ENCODE data around the gene SOX21. TPM values are rescaled to one million over a fixed set of nuclear protein-coding genes. Genes with fewer than 3 reads are reported as not detected.

SOX21 gene
- total and polyA plus RNA-seq, 10 of the 15 experiments (the other 5 are each of a cell fraction or from before 2014, with no cell fraction given): not detected

- no peak for DNase-seq (ENCODE audit: low read depth, low spot score)
- no peaks in the 10 kb centered on the region for H3K27me3 ChIP-seq (replicated peaks in 1 of 2; ENCODE audit: control insufficient read depth in 2 of 2, insufficient read depth in 2 of 2, low read length in 1 of 2)
- no peaks in the 10 kb centered on the region for H3K4me1 ChIP-seq (ENCODE audit: control insufficient read depth, insufficient read depth, low read length)
- WGBS (ENCODE audit: insufficient coverage, insufficient replicate concordance, low lambda C conversion rate, missing lambda C conversion rate): 62% methylated on average over 5 of the region's 5 CpGs
- no TSS peak for BruUV-seq (replicated peaks)
- FAIRE-seq: no peak
- H3K27ac ChIP-seq (ENCODE audit: control insufficient read depth, insufficient read depth): no peak overlapping the region
- RAD21 ChIA-PET (ENCODE audit: unreplicated experiment): no interaction called here
- CTCF ChIA-PET: interaction anchor here (1.7 to 4.3 kb wide), 2 partner anchors 8 to 10 kb away, joined by 4 to 15 read pairs; no protein-coding TSS in a partner anchor
- no peak overlapping the region for H2AFZ ChIP-seq (ENCODE audit: control insufficient read depth, low read depth, low read length)
- no peaks in the 10 kb centered on the region for H4K20me1 ChIP-seq (ENCODE audit: control insufficient read depth, insufficient read depth)
- no peaks in the 10 kb centered on the region for H3K36me3 ChIP-seq (ENCODE audit: control insufficient read depth in 2 of 2, insufficient read depth in 2 of 2, low read length in 1 of 2)
- H3K4me3 ChIP-seq: no peak overlapping the region
- in situ Hi-C loops (cut with MboI): no loop called here
- SMC1A ChIA-PET (ENCODE audit: uncharacterized antibody, unreplicated experiment): no interaction called here
- intact Hi-C loops (cut with micrococcal nuclease; ENCODE audit: unreplicated experiment): no loop called here
- H3K79me2 ChIP-seq (ENCODE audit: control insufficient read depth, insufficient read depth, low read length): no peaks in the 10 kb centered on the region
- TF ChIP-seq SIX5 (IDR thresholded peaks at IDR 0.05; ENCODE audit: low read depth, low read length, severe bottlenecking) (no peak), TCF3 (IDR thresholded peaks at IDR 0.05; ENCODE audit: borderline replicate concordance, insufficient read depth, low read depth, low read length) (no peak), SREBF1 (IDR thresholded peaks at IDR 0.05; ENCODE audit: low read length) (no peak), HDAC6 (IDR thresholded peaks at IDR 0.05; ENCODE audit: unreplicated experiment) (no peak), EED (IDR thresholded peaks at IDR 0.05; ENCODE audit: low read depth) (no peak)
- POLR2A ChIA-PET: no interaction called here
- H3K9me3 ChIP-seq (replicated peaks; ENCODE audit: control insufficient read depth, insufficient read depth, low read length): no peaks in the 10 kb centered on the region
- H3K4me2 ChIP-seq (ENCODE audit: control insufficient read depth, insufficient read depth): no peak overlapping the region
- H3K9ac ChIP-seq (ENCODE audit: control insufficient read depth, insufficient read depth, low read length): no peak overlapping the region
- ATAC-seq: no peak
Observed at GRCh38 chr13:94683409-94683808, 28.9 kb downstream of the SOX21 start.

DNA sequence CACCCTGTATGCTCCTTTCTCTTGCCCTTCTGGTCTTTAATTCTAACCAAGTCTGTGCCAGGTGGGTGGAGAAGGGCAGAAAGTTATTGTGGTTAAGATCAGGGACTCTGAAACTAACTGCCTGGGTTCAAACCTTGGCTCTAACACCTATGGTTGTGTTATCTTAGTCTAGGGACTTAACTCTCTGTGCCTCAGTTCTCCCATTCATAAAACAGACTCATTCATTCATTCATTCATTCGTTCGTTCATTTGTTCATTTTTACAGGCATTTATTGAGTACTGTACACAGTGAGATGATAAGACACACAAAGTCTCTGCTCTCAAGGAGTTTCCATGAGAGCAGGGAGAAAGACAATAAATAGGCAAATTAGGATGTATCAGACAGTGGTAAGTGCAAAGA, 30.1 kb downstream of the SOX21 start:
- no peaks in the 10 kb centered on the region for H3K36me3 ChIP-seq (ENCODE audit: control insufficient read depth in 2 of 2, insufficient read depth in 2 of 2, low read length in 1 of 2)
- ChIA-PET SMC1A (ENCODE audit: uncharacterized antibody, unreplicated experiment) (no interaction called here), CTCF (interaction anchor here (1.7 kb wide), 1 partner anchor 9 kb away, joined by 4 read pairs; no protein-coding TSS in a partner anchor), RAD21 (ENCODE audit: unreplicated experiment) (no interaction called here), POLR2A (no interaction called here)
- 6% methylated on average over 2 of the region's 2 CpGs for WGBS (ENCODE audit: insufficient coverage, insufficient replicate concordance, low lambda C conversion rate, missing lambda C conversion rate)
- no peak overlapping the region for H3K9ac ChIP-seq (ENCODE audit: control insufficient read depth, insufficient read depth, low read length)
- BruUV-seq (replicated peaks): no TSS peak
- FAIRE-seq: no peak
- no peaks in the 10 kb centered on the region for H3K9me3 ChIP-seq (replicated peaks; ENCODE audit: control insufficient read depth, insufficient read depth, low read length)
- in situ Hi-C loops (cut with MboI): no loop called here
- intact Hi-C loops (cut with micrococcal nuclease; ENCODE audit: unreplicated experiment): no loop called here
- no peak overlapping the region for H3K4me3 ChIP-seq
- no peak overlapping the region for H3K4me2 ChIP-seq (ENCODE audit: control insufficient read depth, insufficient read depth)
- TF ChIP-seq ZNF622 (IDR thresholded peaks at IDR 0.05): no peak
- TF ChIP-seq LARP7 (IDR thresholded peaks at IDR 0.05): no peak
- TF ChIP-seq ZNF24 (IDR thresholded peaks at IDR 0.05): peak; percentile 70; the same call in 1 of the 2 replicates
- no peak for TF ChIP-seq FOS (IDR thresholded peaks at IDR 0.05; ENCODE audit: borderline replicate concordance, extremely low read depth, insufficient read length)
- TF ChIP-seq NFIC (IDR thresholded peaks at IDR 0.05; ENCODE audit: low read depth, low read length): no peak
- no peaks in the 10 kb centered on the region for H3K79me2 ChIP-seq (ENCODE audit: control insufficient read depth, insufficient read depth, low read length)
- no peaks in the 10 kb centered on the region for H4K20me1 ChIP-seq (ENCODE audit: control insufficient read depth, insufficient read depth)
- no peak for DNase-seq (ENCODE audit: low read depth, low spot score)
- H3K4me1 ChIP-seq (ENCODE audit: control insufficient read depth, insufficient read depth, low read length): no peaks in the 10 kb centered on the region
- ATAC-seq: no peak
- H3K27ac ChIP-seq (ENCODE audit: control insufficient read depth, insufficient read depth): no peak overlapping the region
- no peaks in the 10 kb centered on the region for H3K27me3 ChIP-seq (replicated peaks in 1 of 2; ENCODE audit: control insufficient read depth in 2 of 2, insufficient read depth in 2 of 2, low read length in 1 of 2)
- no peak overlapping the region for H2AFZ ChIP-seq (ENCODE audit: control insufficient read depth, low read depth, low read length)

All from GM12878 (cell line).